HPDE6-E6E7 (cell line): Measurements from ENCODE around the gene OR8H1.

Experiments
- DNase-seq: peaks from one replicate; pipeline ENCODE4 v3.0.0; 2011; ENCODE audit warnings: missing footprints; ENCODE audit errors: extremely low spot score

The OR8H1 gene

GRCh38 chr11:56292154-56292553, at the start of gene OR8H1:
Gene OR8H1, minus strand, starts transcription at chr11:56292254. Its CDS starts 1,192 bp downstream, at chr11:56291062.
- no peak for DNase-seq

GRCh38 chr11:56340289-56340688, 48.2 kb upstream of the OR8H1 start:
- DNase-seq = no peak

GRCh38 chr11:56333156-56333555, 41.1 kb upstream of the OR8H1 start:
- DNase-seq = no peak

- DNase-seq = no peak
Measured at GRCh38 chr11:56331861-56332491, 39.9 kb upstream of the OR8H1 start.

- no peak for DNase-seq
Measured at GRCh38 chr11:56314844-56315243, 22.8 kb upstream of the OR8H1 start, which contains the start of gene OR8K3. Gene OR8K3, plus strand, starts transcription at chr11:56315144. Its CDS starts 3,163 bp downstream, at chr11:56318307.

- DNase-seq = no peak
Measured at GRCh38 chr11:56307836-56308235, 15.8 kb upstream of the OR8H1 start.

- no peak for DNase-seq
Measured at GRCh38 chr11:56296898-56297297, 4.8 kb upstream of the OR8H1 start.

- DNase-seq = no peak
Measured at GRCh38 chr11:56273854-56274253, 18.2 kb downstream of the OR8H1 start, which contains the start of gene OR5T1. Gene OR5T1, plus strand, starts transcription at chr11:56274154. Its CDS starts 1,485 bp downstream, at chr11:56275639.

GRCh38 chr11:56271092-56271491, 21.0 kb downstream of the OR8H1 start:
- DNase-seq = no peak

- DNase-seq = no peak
Measured at GRCh38 chr11:56251954-56252353, 40.1 kb downstream of the OR8H1 start, which contains the start of gene OR5T3. Gene OR5T3, plus strand, starts transcription at chr11:56252254. Its CDS starts 0 bp downstream, at chr11:56252254.
